HG02642 (cell line): Measurements from ENCODE around the gene TBCE.
A peak's percentile ranks its signal among the peaks of the same experiment; 100 is the strongest.

Experiments
- ATAC-seq: cut with Tn5 transposase; IDR thresholded peaks from one replicate; pipeline ENCODE4 v1.9.1; 2021; ENCODE audit warnings: mild to moderate bottlenecking; ENCODE audit not compliant: unreplicated experiment, poor library complexity

The TBCE gene

GRCh38 chr1:235367000-235367908, at the start of gene TBCE:
Gene TBCE, plus strand, starts transcription at chr1:235367427. Its CDS starts 12,623 bp downstream, at chr1:235380050.
- ATAC-seq, result peak; percentile 100

- no peak for ATAC-seq
Observed at GRCh38 chr1:235319255-235319654, 48.0 kb upstream of the TBCE start.

GRCh38 chr1:235320521-235321179, 46.6 kb upstream of the TBCE start:
- ATAC-seq, result no peak

- ATAC-seq, result no peak
Observed at GRCh38 chr1:235324296-235324695, 42.9 kb upstream of the TBCE start.

GRCh38 chr1:235325139-235325538, 42.1 kb upstream of the TBCE start:
- no peak for ATAC-seq

- no peak for ATAC-seq
Observed at GRCh38 chr1:235325854-235326253, 41.4 kb upstream of the TBCE start.

- peak; percentile 16 for ATAC-seq
Observed at GRCh38 chr1:235326719-235327558, 40.3 kb upstream of the TBCE start.

- ATAC-seq, result peak; percentile 18
Observed at GRCh38 chr1:235327559-235328270, 39.5 kb upstream of the TBCE start, which contains the start of gene ARID4B. Gene ARID4B, minus strand, starts transcription at chr1:235328179. Its CDS starts 1,260 bp downstream, at chr1:235326919.

- peak; percentile 75 for ATAC-seq
Observed at GRCh38 chr1:235328271-235329138, 38.7 kb upstream of the TBCE start, which contains the start of gene GGPS1. Gene GGPS1, plus strand, starts transcription at chr1:235328570. Its CDS starts 6,695 bp downstream, at chr1:235335265.

GRCh38 chr1:235329139-235329902, 37.9 kb upstream of the TBCE start:
- ATAC-seq, result peak; percentile 25

GRCh38 chr1:235330918-235331285, 36.3 kb upstream of the TBCE start:
- no peak for ATAC-seq

GRCh38 chr1:235331401-235331800, 35.8 kb upstream of the TBCE start:
- ATAC-seq, result no peak

GRCh38 chr1:235336903-235337302, 30.3 kb upstream of the TBCE start:
- ATAC-seq, result no peak

GRCh38 chr1:235339746-235340145, 27.5 kb upstream of the TBCE start:
- ATAC-seq, result no peak

GRCh38 chr1:235341334-235341733, 25.9 kb upstream of the TBCE start:
- no peak for ATAC-seq

GRCh38 chr1:235342039-235342438, 25.2 kb upstream of the TBCE start:
- ATAC-seq, result no peak

GRCh38 chr1:235342471-235342870, 24.8 kb upstream of the TBCE start:
- ATAC-seq, result no peak

GRCh38 chr1:235343726-235344125, 23.5 kb upstream of the TBCE start:
- no peak for ATAC-seq
